ENCODE results near the gene WDR59.
"Not testable (repeated sequence)": the region's sequence is repeated elsewhere in the genome, so short reads cannot be mapped to it uniquely, and the experiment has no call there.

The WDR59 gene

DNA sequence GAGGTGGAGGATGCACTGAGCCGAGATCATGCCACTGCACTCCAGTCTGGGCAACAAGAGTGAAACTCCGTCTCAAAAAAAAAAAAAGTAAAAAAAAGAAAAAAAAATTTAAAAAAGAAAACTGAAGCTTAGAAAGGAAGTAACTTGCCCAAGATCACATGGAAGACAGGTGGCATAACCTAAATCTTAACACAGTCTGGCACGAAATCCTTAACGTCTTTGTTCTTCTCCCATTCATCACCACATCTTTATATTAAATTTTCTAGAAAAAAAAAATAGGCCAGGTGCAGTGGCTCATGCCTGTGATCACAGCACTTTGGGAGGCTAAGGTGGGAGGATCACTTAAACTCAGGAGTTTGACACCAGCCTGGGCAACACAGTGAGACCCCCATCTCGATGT is 9.3 kb downstream of the WDR59 start:
- DNase-seq = no peak

DNA sequence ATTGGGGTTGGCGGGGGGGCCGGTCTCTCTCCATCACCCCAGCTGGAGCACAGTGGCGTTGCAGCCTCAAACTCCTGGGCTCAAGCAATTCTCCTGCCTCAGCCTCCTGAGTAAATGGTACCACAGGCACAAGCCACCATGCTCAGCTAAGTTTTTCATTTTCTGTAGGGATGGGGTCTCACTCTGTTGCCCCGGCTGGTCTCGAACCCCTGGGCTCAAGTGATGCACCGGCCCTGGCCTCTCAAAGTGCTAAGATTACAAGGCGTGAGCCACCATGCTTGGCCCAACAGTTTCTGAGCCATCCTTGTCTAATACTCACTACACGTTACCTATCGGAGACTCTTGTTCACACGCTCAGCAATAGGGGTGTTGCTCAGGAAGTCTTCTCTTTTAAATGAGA is 11.6 kb downstream of the WDR59 start:
- DNase-seq = no peak

GRCh38 chr16:74954763-74955162 is 30.2 kb downstream of the WDR59 start:
- no peak for DNase-seq

DNA sequence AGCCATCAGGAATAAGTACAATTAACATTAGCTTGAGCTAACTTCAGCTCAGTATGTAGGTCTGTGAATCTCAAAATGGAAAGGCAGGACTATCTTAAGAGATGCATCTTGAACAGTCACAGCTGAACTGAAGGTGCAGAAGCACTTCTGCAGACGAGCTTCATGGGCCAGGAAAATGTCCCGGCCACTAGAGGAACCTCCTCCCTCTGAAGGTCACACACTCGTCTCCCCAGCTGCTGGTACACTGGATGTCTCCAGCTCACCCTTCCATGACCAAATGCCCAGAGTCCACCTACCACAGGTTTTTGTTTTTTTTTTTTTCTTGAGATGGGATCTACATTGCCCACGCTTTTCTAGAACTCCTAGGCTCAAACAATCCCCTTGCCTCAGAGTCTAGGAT is 33.2 kb downstream of the WDR59 start:
- no peak for DNase-seq

DNA sequence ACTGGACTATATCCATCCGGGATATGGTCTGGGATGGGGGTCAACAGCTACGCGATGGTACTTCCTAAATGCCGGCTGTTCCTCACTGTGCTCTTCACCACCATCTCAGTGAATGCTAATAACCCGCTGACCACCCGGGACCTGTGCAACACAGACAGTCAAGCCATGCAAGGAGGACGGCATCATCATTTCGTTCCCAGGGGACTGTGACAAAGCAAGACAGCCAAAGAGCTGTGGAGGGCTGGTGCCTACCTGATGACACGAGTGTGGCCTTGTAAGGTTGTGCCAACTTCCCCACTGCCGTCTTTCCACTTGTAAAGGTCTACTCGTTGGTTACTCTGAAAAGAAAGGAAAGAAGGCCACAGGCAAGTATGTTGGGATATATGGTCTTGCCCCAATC is 33.7 kb downstream of the WDR59 start:
- no peak for DNase-seq

DNA sequence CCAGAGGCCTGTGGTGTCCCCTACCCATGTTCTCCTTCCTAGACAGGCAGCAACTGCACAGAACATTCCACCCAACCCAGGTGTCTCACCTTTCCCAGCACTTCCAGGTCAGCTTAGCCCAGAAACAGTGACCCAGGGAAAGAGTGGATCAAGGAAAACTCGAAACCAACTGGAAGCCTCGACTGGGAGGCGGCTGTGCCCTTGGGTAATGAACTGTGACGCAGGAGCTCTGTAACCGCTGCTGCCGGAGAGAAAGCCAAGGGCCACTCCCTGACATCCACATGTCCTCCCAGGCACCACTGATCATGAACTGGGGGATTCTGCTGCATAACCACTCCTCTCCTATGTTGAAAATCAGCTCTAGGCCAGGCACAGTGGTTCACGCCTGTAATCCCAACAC is 34.4 kb downstream of the WDR59 start:
- no peak for DNase-seq

- DNase-seq = no peak
Observed at GRCh38 chr16:74949309-74949708, 35.6 kb downstream of the WDR59 start.

DNA sequence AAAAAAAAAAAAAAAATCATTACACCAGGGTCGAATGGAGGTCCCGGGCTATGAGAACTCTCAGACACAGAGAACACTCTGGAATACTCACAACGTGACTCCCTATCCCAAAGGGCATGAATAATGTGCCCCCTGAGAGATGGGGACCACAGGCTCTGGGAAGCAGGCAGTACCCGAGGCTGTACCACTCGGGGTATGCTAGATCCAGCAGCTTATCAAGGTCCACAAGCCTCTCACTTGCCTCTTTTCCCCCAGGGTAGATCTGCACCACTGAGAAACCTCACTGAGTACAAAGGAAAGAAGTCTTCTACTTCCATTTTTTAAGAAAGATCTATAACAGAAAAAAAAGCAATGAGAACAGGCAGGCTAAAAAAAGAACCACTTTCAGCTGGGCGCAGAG is 40.5 kb downstream of the WDR59 start:
- no peak for DNase-seq

GRCh38 chr16:74942977-74943918 is 41.7 kb downstream of the WDR59 start:
- DNase-seq = no peak

DNA sequence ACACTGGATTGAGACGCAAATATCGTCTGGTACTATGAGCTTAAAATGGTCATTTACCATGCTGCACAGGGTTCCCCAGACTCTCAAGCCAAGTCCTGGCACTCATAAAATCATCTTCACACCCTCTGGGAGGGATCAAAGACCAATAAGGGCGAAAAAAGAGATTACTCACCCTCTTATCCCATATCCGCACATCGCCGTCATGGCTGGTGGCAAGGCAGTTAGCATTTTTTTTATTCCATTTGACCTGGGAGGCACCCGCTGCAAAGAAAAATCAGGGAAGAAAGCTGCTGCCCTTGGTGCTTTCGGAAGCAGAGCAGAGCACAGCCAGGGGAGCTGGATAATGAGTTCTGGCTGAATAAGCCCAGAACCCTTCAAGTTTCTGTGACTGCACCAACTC is 42.4 kb downstream of the WDR59 start:
- no peak for DNase-seq

DNA sequence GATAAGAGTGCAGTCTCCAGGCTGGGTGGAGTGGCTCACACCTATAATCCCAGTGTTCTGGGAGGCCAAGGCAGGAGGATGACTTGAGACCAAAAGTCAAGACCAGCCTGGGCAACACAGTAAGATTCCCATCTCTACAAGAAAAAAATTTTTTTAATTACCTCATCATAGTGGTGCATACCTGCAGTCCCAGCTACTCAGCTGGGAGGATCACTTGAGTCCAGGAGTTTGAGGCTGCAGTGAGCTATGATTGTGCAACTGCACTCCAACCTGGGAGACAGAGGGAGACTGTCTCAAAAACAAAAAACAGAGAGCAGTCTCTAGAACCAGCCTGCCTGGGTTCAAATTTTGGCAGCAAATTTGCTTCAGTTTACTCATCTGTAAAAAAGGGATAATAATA is 45.2 kb downstream of the WDR59 start:
- DNase-seq = no peak

- DNase-seq = peak; percentile 81
Observed at GRCh38 chr16:74936902-74937560, 47.9 kb downstream of the WDR59 start.

- DNase-seq = peak; percentile 10
Observed at GRCh38 chr16:74931445-74931844, 53.5 kb downstream of the WDR59 start.

DNA sequence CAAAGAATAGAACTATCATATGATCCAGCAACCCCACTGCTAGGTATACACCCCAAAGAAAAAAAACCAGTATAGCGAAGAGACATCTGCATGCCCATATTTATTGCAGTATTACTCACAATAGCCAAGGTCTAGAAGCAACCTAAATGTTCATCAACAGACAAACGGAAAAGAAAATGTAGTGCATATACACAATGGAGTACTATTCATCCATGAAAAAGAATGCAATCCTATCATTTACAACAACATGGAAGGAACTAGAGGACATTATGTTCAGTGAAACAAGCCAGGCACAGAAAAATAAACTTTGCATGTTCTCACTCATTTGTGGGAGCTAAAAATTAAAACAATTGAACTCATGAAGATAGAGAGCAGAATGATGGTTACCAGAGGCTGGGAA is 55.3 kb downstream of the WDR59 start:
- DNase-seq = no peak

- no peak for DNase-seq
Observed at GRCh38 chr16:74926805-74927204, 58.1 kb downstream of the WDR59 start.

DNA sequence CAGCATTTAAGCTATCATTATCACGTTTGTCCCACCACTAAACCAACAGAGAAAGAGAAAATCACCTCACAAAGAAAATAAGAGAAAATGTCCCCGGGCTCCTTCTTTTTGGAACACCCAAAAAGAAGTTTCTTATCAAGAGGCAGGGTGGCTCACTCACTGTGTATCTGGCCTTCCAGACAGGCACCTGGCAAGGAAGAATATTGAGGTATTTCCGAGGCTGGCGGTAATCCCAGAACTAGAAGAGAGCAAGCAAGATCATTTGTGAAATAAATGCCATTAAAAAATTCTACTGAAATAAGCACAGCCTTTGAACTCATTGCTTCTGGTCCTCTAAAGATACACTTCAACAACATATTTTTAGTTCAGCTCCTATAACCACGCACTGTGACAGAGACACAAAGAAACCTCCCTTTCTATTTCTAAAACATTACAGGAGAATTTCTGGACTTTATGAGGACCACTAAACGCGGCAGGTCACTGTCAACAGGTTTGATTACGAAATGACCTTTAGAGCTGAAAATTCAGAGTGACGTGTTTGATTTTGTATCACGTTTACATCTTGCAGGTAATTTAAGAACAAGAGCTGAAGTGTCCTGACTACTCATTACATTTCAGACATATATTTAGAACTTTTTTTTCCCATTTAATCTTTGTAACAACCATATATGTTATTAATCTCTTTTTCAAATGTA is 61.0 kb downstream of the WDR59 start:
- no peak for DNase-seq

DNA sequence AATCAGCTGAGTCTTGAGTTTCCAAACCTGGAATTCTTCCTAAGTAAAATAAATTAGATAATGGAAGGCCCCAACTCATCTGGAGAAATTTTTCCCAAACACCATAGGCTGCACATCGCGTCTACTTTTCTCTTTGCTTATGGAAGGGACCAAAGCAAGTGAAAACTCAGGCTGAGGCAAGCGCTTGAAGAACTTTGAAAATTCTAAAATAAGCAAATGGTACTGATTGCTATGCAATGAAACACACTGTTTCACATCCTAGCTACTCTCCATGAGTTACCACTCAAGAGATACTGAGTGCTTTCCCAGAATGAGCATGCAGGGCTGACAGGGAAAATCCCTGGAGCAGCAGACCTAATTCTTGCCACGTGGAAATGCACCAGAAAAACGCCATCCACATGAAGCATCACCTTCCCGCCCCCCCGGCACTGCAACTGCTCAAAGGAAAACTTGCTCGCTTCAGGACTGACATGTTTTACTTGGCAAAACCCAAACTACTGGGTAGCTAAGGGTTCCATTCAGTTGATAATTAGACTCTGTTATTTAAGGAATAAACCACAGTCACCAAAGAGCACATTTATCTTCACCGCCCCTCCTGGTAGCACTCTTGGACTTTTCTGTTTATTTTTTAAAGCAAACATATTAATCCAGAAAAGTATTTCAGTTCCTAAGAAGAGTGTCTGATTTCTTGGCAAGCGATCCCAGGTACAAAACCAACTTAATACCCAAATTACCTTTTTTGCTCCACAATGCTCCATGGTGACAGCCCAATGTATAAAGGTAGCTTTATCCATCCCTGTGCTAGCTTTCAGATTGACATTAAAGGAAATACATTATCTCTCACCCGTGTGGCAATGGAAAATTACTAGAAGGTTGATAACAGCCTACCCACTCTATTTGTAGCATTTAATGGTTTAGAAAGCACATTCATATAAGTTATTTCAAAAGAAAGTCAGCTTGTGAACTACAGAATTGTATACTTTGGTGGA is 62.5 kb downstream of the WDR59 start:
- DNase-seq = no peak

- no peak for DNase-seq
Observed at GRCh38 chr16:74921051-74921450, 63.9 kb downstream of the WDR59 start.

GRCh38 chr16:74909665-74910064 is 75.3 kb downstream of the WDR59 start:
- DNase-seq = no peak

GRCh38 chr16:74908759-74909158 is 76.2 kb downstream of the WDR59 start:
- not testable (repeated sequence) for DNase-seq

DNA sequence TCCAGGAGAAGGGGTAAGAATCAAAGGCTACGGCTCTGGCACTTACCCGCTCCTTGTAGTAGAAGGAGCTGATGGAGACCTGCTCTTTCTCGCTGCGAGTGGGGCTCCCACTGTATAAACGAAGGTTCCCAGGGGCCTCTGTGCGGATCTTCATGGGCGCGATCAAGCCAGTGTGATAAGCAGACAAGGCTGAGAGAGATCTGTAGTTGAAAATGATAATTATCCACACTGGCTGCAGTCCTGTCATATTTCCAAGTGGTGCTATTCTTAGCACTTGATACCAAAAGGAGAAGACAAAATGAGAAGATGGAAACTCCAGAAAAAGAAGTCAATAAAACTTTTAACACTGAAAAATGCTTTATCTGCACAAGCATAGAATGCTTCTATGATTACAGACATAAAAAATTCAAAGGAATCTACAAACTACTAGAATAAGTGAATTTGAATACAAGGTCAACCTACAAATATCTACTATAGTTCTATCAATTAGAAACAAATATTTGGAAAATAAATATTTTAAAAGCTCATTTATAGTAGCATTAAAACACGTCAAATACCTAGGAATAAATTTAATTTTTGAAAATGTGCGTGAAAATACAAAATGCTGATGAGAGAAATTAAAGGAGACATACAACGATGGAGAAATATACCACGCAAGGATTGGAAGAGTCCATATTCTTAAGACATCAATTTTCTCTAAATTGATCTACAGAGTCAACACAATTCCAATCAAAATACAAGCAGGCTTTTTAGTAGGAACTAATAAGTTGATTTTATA is 80.8 kb downstream of the WDR59 start:
- no peak for DNase-seq

- no peak for DNase-seq
Observed at GRCh38 chr16:74903120-74903519, 81.8 kb downstream of the WDR59 start.

All from activated CD4-positive, alpha-beta T cell treated with anti-CD3 and anti-CD28 coated beads, Interleukin-2, amount 50 U/mL, for 16 hours (primary cell).